Skeletal muscle tissue (tissue), 4 donors: ENCODE measurements around the gene FUS. TPM values are rescaled to one million over a fixed set of nuclear protein-coding genes. Genes with fewer than 3 reads are reported as not detected.
"Not testable (repeated sequence)": the region's sequence is repeated elsewhere in the genome, so short reads cannot be mapped to it uniquely, and the experiment has no call there.

Source experiments
- H3K27ac ChIP-seq: one replicate; pipeline ENCODE4 v1.7.0; 2013; ENCODE audit warnings: mild to moderate bottlenecking, low read depth, low read length, inconsistent platforms
- H3K27me3 ChIP-seq, 3 donors: one replicate each; pipeline ENCODE4 v1.7.0; 2013; ENCODE audit warnings: low read length in 3 of 3; ENCODE audit not compliant: control insufficient read depth in 3 of 3, insufficient read depth in 3 of 3
- H3K36me3 ChIP-seq, 3 donors: one replicate each; pipeline ENCODE4 v1.7.0; 2013; ENCODE audit warnings: low read length in 3 of 3; ENCODE audit not compliant: control insufficient read depth in 3 of 3, insufficient read depth in 3 of 3
- H3K4me1 ChIP-seq, 3 donors: one replicate each; pipeline ENCODE4 v1.7.0; 2013; ENCODE audit warnings: low read length in 3 of 3, mild to moderate bottlenecking in 3 of 3; ENCODE audit not compliant: control insufficient read depth in 3 of 3, insufficient read depth in 3 of 3
- H3K4me3 ChIP-seq, 3 donors: one replicate each; pipeline ENCODE4 v1.7.0; 2013; ENCODE audit warnings: low read length in 3 of 3
- H3K9ac ChIP-seq, 3 donors: one replicate each; pipeline ENCODE4 v1.7.0; 2013; ENCODE audit warnings: low read length in 3 of 3, mild to moderate bottlenecking in 3 of 3, moderate library complexity in 2 of 3, low read depth in 1 of 3
- H3K9me3 ChIP-seq, 3 donors: one replicate each; pipeline ENCODE4 v1.7.0; 2013; ENCODE audit warnings: low read length in 3 of 3; ENCODE audit not compliant: control insufficient read depth in 3 of 3
- total RNA-seq: library from RNA; depleted of rRNA; stranded (reverse); fragments of >200 nt; gene quantifications from one replicate; pipeline ENCODE4 v1.2.3, GENCODE V29; 2014
- donor health status: Osteomylitis.

The FUS gene
- total RNA-seq, 1 donor from 2014 or later: 40.2 TPM

DNA sequence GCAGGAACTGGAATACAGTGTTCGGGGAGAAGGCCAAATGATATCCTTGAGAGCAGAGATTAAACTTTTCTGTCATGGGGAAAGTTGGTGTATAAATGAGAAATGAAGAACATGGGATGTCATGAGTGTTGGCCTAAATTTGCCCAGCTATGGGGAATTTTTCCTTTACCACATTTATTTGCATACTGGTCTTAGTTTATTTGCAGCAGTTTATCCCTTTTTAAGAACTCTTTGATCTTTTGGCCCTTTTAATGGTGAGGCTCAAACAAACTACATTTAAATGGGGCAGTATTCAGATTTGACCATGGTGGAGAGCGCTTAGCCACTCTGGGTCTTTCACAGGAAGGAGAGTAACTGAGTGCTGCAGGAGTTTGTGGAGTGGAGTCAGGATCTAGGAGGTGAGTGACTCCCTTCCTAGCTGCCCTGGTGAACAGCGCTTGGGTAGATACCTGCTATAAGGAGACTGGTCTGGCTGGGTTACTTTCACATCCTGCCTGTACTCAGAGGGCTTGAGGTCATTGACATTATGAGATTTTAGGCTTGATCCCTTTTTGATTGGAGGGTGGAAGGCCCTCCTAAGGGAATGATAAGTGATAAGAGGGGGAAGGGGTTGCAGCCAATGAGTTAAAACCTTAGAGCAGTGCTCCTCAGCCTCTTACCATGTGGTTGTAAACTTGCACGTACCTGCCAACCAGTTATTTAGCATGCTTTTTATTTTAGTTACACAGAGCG, 11.9 kb downstream of the FUS start:
- H3K9ac ChIP-seq: no peak overlapping the region
- H3K36me3 ChIP-seq: peaks cover 72 to 94% (median 85%) of the 10 kb centered on the region in 3 donors
- H3K4me1 ChIP-seq: peaks cover 0 to 7% (median 0%) of the 10 kb centered on the region in 3 donors
- H3K27me3 ChIP-seq: no peaks in the 10 kb centered on the region
- H3K9me3 ChIP-seq: no peaks in the 10 kb centered on the region
- no peak overlapping the region for H3K27ac ChIP-seq
- H3K4me3 ChIP-seq: no peak overlapping the region

DNA sequence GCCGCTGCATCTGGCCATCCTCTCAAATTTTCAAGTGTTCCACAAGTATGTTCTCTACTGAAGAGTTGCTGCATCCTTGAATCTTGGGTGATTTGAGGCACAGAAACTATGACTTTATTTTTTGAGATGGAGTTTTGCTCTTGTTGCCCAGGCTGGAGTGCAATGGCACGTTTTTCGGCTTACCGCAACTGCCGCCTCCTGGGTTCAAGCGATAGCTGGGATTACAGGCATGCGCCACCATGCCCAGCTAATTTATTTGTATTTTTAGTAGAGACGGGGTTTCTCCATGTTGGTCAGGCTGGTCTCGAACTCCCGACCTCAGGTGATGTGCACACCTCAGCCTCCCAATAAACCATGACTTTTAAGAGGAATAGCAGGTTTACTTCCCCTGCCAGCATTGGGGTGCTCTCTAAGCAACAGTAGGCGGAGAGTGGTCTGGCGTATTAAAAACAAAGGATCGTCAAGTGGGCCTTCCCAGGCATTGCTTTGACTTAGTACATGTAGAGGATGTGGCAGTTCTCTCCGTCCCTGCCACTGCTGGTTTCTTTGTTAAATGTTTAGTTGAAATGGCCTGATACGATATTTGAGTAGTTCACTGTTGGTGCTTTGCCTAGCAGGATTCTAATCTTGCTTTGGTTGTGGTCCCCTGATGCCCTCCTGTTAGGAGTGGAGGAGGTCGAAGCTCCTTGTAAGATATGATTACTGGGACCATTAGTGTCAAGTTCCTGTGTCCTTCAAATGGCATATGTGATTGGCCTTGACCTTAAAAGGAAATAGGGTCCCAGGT, 13.1 kb downstream of the FUS start:
- Histone ChIP-seq H3K4me1 (peaks cover 0 to 1% (median 0%) of the 10 kb centered on the region in 3 donors), H3K9ac (no peak overlapping the region), H3K27ac (no peak overlapping the region), H3K4me3 (no peak overlapping the region), H3K9me3 (no peaks in the 10 kb centered on the region), H3K36me3 (peaks cover 62 to 82% (median 75%) of the 10 kb centered on the region in 3 donors), H3K27me3 (no peaks in the 10 kb centered on the region)

DNA sequence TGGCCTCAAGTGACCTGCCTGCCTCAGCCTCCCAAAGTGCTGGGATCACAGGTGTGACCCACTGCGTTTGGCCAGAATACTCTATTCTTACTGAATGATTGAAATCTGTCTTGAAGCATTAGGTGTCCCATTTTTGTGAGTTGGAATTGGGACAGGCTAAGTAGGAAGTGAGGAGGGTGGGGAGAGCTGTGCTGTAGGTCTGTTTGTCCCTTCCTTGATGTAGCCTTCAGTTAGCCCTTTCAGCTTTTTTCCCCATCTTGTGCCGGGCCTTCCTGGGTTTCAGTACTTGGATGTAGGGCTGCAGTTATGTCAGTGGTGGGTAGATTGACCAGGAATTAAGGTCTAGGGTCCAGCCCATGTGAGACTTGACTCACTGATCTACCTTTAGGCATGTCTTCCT, 13.9 kb downstream of the FUS start:
- Histone ChIP-seq H3K9me3 (no peaks in the 10 kb centered on the region), H3K4me1 (no peaks in the 10 kb centered on the region), H3K27ac (no peak overlapping the region), H3K27me3 (no peaks in the 10 kb centered on the region), H3K4me3 (no peak overlapping the region), H3K36me3 (peaks cover 61 to 78% (median 67%) of the 10 kb centered on the region in 3 donors), H3K9ac (no peak overlapping the region)

DNA sequence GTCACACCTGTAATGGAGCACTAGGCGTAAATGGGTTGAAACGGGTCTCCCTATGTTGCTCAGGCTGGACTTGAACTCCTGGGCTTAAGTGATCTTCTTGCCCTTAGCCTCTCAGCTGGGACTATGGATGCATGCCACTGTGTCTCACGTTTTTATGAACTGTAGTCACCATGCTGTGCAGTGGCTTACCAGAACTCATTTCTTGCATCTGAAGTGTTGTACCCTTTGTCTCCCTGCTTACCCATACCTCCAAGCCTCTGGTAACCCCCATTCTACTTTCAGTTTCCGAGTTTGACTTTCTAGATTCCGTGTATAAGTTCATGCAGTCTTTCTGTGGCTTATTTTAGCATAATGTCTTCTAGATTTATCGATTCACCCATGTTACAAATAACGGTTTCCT, 15.0 kb downstream of the FUS start:
- Histone ChIP-seq H3K4me3 (no peak overlapping the region), H3K9ac (no peak overlapping the region), H3K36me3 (peaks cover 58 to 71% (median 62%) of the 10 kb centered on the region in 3 donors), H3K4me1 (no peaks in the 10 kb centered on the region), H3K27me3 (no peaks in the 10 kb centered on the region), H3K27ac (no peak overlapping the region), H3K9me3 (no peaks in the 10 kb centered on the region)

DNA sequence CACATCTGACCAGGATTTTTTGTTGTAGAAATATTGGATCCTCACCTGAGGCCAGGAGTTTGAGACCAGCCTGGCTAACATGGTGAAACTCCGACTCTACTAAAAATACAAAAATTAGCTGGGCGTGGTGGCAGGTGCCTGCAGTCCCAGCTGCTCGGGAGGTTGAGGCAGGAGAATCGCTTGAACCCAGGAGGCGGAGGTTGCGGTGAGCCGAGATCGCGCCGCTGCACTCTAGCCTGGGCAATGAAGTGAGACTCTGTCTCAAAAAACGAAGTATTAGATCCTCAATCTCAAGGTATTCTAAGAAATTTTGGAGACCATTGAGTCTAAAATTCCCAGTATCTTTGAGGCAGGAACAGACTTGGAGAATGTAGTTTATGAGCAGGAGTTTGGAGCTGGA, 15.9 kb downstream of the FUS start:
- not testable (repeated sequence) for H3K4me1 ChIP-seq, H3K9ac ChIP-seq, H3K4me3 ChIP-seq, H3K27ac ChIP-seq, H3K9me3 ChIP-seq, H3K27me3 ChIP-seq
- H3K36me3 ChIP-seq: peaks cover 49 to 61% (median 56%) of the 10 kb centered on the region in 3 donors

DNA sequence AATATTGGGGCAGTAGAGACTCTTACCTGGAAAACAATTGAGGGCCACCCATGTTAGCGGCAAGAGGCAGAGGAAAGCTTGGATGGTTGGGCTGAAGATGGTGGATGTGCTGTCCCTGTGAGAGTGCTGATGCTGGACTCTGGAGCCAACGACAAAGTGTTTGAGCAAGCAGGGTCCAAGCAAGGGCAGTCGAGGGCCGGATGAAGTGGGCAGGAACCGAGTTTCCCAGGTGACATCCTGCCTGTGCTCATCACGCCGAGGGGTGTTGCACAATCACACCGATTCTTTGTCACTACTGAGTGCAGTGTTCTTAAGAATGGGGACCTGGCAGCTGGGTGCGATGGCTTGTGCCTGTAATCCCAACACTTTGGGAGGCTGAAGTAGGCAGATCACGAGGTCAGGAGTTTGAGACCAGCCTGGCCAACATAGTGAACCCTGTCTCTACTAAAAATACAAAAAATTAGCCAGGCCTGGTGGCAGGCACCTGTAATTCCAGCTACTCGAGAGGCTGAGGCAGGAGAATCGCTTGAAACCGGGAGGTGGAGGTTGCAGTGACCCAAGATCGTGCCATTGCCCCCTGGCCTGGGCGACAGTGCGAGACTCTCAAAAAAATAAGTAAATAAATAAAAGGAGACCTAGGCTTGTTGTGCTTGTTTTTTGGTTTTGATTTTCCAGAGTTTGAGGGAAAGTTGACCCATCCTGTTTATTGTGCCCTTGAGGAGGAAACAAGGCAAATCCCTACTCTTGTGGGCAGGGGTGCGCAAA, 16.6 kb downstream of the FUS start:
- Histone ChIP-seq H3K36me3 (peaks cover 43 to 55% (median 52%) of the 10 kb centered on the region in 3 donors), H3K9ac (no peak overlapping the region), H3K27ac (no peak overlapping the region), H3K4me1 (peaks cover 7 to 9% (median 7%) of the 10 kb centered on the region in 3 donors), H3K4me3 (no peak overlapping the region), H3K9me3 (no peaks in the 10 kb centered on the region), H3K27me3 (no peaks in the 10 kb centered on the region)

DNA sequence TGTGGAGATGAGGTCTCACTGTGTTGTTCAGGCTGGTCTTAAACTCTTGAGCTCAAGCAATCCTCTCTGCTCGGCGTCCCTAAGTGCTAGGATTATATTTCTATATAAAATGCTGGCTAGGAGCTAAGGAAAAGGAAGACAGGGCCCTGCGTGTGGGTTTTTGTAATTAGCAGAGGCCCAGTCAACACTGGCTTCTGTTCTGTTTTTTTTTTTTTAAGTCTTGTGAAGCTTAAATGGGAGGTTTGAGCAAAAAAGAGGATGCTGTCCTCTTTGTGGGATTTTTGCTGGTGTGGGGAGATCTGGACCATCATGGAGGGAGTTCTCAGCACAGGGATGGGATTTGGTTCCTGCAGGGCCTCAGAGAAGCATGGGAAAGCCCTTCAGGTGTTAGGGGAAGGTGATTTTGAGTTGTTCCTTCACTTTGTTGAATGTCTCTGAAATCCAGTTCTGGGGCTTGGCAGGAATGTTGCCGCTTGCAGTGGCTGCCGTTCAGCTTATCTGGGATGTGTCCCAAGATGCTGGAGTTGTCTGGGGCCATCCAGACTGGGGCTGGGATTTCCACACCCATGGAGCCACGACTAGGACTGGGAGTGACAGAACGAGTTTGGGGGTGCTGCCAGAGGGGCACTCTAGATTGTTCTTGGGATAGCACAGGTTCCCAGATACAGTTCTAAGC, 18.4 kb downstream of the FUS start:
- H3K4me3 ChIP-seq: no peak overlapping the region
- H3K4me1 ChIP-seq: peaks cover 16 to 20% (median 19%) of the 10 kb centered on the region in 3 donors
- peaks cover 26 to 41% (median 37%) of the 10 kb centered on the region in 3 donors for H3K36me3 ChIP-seq
- H3K9ac ChIP-seq: no peak overlapping the region
- no peak overlapping the region for H3K27ac ChIP-seq
- no peaks in the 10 kb centered on the region for H3K27me3 ChIP-seq
- H3K9me3 ChIP-seq: no peaks in the 10 kb centered on the region

DNA sequence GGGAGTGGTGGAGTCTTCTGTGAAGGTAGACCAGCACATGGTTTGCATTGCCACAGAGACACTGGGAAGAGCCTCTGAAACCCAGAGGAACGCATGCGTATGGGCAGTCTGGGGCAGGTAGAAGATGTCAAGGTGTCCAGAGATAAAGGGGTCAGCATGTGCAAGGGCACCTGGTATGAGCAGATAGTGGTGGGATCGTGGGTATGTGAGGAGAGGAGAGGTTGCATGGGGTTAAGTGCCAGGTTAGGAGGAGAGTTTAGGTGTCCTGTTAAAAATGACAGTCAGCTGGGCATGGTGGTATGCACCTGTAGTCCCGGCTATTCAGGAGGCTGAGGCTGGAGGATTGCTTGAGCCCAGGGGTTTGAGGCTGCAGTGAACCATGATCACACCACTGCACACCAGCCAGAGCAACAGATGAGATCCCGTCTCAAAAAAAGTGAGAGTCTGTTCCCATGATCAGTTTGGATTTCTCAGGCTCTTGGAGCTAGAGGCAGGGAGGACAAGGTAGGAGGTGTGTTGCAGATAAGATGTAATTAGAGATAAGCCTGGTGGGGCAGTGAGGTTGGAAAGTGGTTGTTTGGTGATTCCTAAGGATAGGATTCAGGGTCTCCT, 19.6 kb downstream of the FUS start:
- no peak overlapping the region for H3K9ac ChIP-seq
- no peak overlapping the region for H3K4me3 ChIP-seq
- H3K27ac ChIP-seq: no peak overlapping the region
- H3K27me3 ChIP-seq: no peaks in the 10 kb centered on the region
- no peaks in the 10 kb centered on the region for H3K9me3 ChIP-seq
- H3K36me3 ChIP-seq: peaks cover 21 to 32% (median 26%) of the 10 kb centered on the region in 3 donors
- H3K4me1 ChIP-seq: peaks cover 16 to 23% (median 19%) of the 10 kb centered on the region in 3 donors

DNA sequence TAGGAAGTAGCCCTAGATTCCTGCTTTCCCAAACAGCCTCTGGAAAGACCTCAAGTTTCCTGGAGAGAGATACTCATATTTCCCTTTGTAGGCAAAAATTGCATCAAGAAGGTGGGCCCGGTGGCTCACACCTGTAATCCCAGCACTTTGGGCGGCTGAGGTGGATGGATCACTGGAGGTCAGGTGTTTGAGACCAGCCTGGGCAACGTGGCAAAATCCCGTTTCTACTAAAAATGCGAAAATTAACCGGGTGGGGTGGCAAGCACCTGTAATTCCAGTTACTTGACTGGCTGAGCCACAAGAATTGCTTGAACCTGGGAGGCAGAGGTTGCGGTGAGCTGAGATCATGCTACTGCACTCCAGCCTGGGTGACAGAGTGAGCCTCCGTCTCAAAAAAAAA, 20.2 kb downstream of the FUS start:
- H3K27ac ChIP-seq, H3K4me3 ChIP-seq, H3K27me3 ChIP-seq, H3K9me3 ChIP-seq, H3K9ac ChIP-seq: not testable (repeated sequence)
- H3K36me3 ChIP-seq: peaks cover 16 to 27% (median 21%) of the 10 kb centered on the region in 3 donors
- peaks cover 16 to 23% (median 19%) of the 10 kb centered on the region in 3 donors for H3K4me1 ChIP-seq
